PC-9 (cell line): Measurements from ENCODE around the gene DTD2.

Experiments
- CTCF ChIP-seq: fragments of 200-600 bp; sonication (generic); conservative IDR thresholded peaks from 2 replicates; pipeline ENCODE4 v1.6.1; 2017; ENCODE audit warnings: mixed run types, antibody characterized with exemption, mild to moderate bottlenecking, moderate library complexity
- EZH2 ChIP-seq: fragments of 200-600 bp; sonication (generic); IDR thresholded peaks from 2 replicates; pipeline ENCODE4 v1.8.0; 2017; ENCODE audit warnings: antibody characterized with exemption, low read depth

GRCh38 chr14:31430634-31431264 lies 26.6 kb downstream of the DTD2 start:
- TF ChIP-seq CTCF, result no peak
- TF ChIP-seq EZH2, result no peak
